GM19193 (cell line): ENCODE measurements around the gene MOB1A.

ENCODE experiments used
- POLR2A ChIP-seq: IDR thresholded peaks from 4 replicates; pipeline ENCODE4 v1.6.1; 2011; ENCODE audit not compliant: insufficient read depth, insufficient read length; ENCODE audit errors: extremely low read depth

The MOB1A gene

GRCh38 chr2:74138600-74139323 is 39.9 kb downstream of the MOB1A start:
- TF ChIP-seq POLR2A, result no peak

- no peak for TF ChIP-seq POLR2A
Observed at GRCh38 chr2:74137651-74138599, 40.8 kb downstream of the MOB1A start.

- no peak for TF ChIP-seq POLR2A
Observed at GRCh38 chr2:74131901-74132300, 46.8 kb downstream of the MOB1A start.

- TF ChIP-seq POLR2A, result no peak
Observed at GRCh38 chr2:74130211-74130995, 48.3 kb downstream of the MOB1A start.

- no peak for TF ChIP-seq POLR2A
Observed at GRCh38 chr2:74128206-74128605, 50.5 kb downstream of the MOB1A start.

- peak; percentile 73 for TF ChIP-seq POLR2A
Observed at GRCh38 chr2:74119912-74120825, 58.5 kb downstream of the MOB1A start.

- no peak for TF ChIP-seq POLR2A
Observed at GRCh38 chr2:74119339-74119738, 59.3 kb downstream of the MOB1A start.

- TF ChIP-seq POLR2A, result no peak
Observed at GRCh38 chr2:74111380-74111779, 67.3 kb downstream of the MOB1A start.

GRCh38 chr2:74110537-74110936 is 68.1 kb downstream of the MOB1A start:
- no peak for TF ChIP-seq POLR2A

GRCh38 chr2:74109551-74109950 is 69.1 kb downstream of the MOB1A start:
- no peak for TF ChIP-seq POLR2A

GRCh38 chr2:74107071-74107470 is 71.6 kb downstream of the MOB1A start:
- TF ChIP-seq POLR2A, result no peak

GRCh38 chr2:74105413-74105812 is 73.3 kb downstream of the MOB1A start:
- no peak for TF ChIP-seq POLR2A

- no peak for TF ChIP-seq POLR2A
Observed at GRCh38 chr2:74104839-74105238, 73.8 kb downstream of the MOB1A start.

GRCh38 chr2:74103763-74104162 is 74.9 kb downstream of the MOB1A start:
- no peak for TF ChIP-seq POLR2A
